Stimulated activated CD4-positive, alpha-beta T cell treated with anti-CD3 and anti-CD28 coated beads, TNF-alpha, amount 100 ng/mL, for 4 hours (primary cell): ENCODE data around the gene RGL3.
A peak's percentile ranks its signal among the peaks of the same experiment; 100 is the strongest.
"Not testable (repeated sequence)": the region's sequence is repeated elsewhere in the genome, so short reads cannot be mapped to it uniquely, and the experiment has no call there.

Experiments
- DNase-seq, 3 experiments: peaks; one replicate each; pipeline ENCODE4 v3.0.0-alpha.2; 2020; ENCODE audit warnings: low read depth in 3 of 3

The RGL3 gene

GRCh38 chr19:11448923-11449554 is 29.9 kb upstream of the RGL3 start:
- no peak for DNase-seq

GRCh38 chr19:11448410-11448809 is 29.3 kb upstream of the RGL3 start:
- no peak for DNase-seq

GRCh38 chr19:11447347-11448262 is 28.5 kb upstream of the RGL3 start:
- DNase-seq, result no peak

GRCh38 chr19:11446652-11447301 is 27.7 kb upstream of the RGL3 start:
- DNase-seq, result peak in 1 of 3 experiments; percentile 22

- no peak for DNase-seq
Observed at GRCh38 chr19:11446271-11446651, 27.1 kb upstream of the RGL3 start.

GRCh38 chr19:11445141-11445540 is 26.0 kb upstream of the RGL3 start:
- DNase-seq, result no peak

- no peak for DNase-seq
Observed at GRCh38 chr19:11444059-11444458, 24.9 kb upstream of the RGL3 start.

- DNase-seq, result no peak
Observed at GRCh38 chr19:11437955-11438354, 18.8 kb upstream of the RGL3 start.

- peak in 1 of 3 experiments; percentile 14 for DNase-seq
Observed at GRCh38 chr19:11435833-11436313, 16.8 kb upstream of the RGL3 start.

GRCh38 chr19:11435057-11435832 is 16.1 kb upstream of the RGL3 start, which contains the start of the genes ODAD3 and PRKCSH:
Gene ODAD3 (minus strand): TSS chr19:11435121. CDS start chr19:11435016, 105 bp downstream.
Gene PRKCSH (plus strand): TSS chr19:11435635. CDS start chr19:11436118, 483 bp downstream.
- DNase-seq, result peak; percentile 96 to 97 (median 97)

- no peak for DNase-seq
Observed at GRCh38 chr19:11434703-11435056, 15.6 kb upstream of the RGL3 start.

- not testable (repeated sequence) for DNase-seq
Observed at GRCh38 chr19:11433526-11433925, 14.4 kb upstream of the RGL3 start.

GRCh38 chr19:11426656-11427055 is 7.5 kb upstream of the RGL3 start:
- DNase-seq, result no peak

- no peak for DNase-seq
Observed at GRCh38 chr19:11425719-11426457, 6.8 kb upstream of the RGL3 start.

GRCh38 chr19:11423791-11424181 is 4.7 kb upstream of the RGL3 start:
- DNase-seq, result no peak

GRCh38 chr19:11423164-11423790 is 4.2 kb upstream of the RGL3 start:
- DNase-seq, result no peak

- DNase-seq, result peak in 2 of 3 experiments; percentile 22 to 41
Observed at GRCh38 chr19:11422163-11423065, 3.3 kb upstream of the RGL3 start.

GRCh38 chr19:11421371-11422098 is 2.4 kb upstream of the RGL3 start:
- DNase-seq, result peak in 1 of 3 experiments; percentile 29
